ENCODE data around the gene AGPAT1. TPM values are rescaled to one million over a fixed set of nuclear protein-coding genes. Genes with fewer than 3 reads are reported as not detected.

Gene AGPAT1
- 10 to 100 TPM; 44.1 to 54.5 TPM for total RNA-seq

- Histone ChIP-seq H3K27me3 (no peaks in the 10 kb centered on the region), H3K9ac (ENCODE audit: low read depth in 2 of 2, low read length in 2 of 2) (peak within 1 kb of the TSS; percentile 90 to 99), H3K27ac (peak within 1 kb of the TSS; percentile 94), H3K36me3 (peaks cover 4% of the 10 kb centered on the region), H3K4me3 (peak within 1 kb of the TSS; percentile 77), H3K9me3 (no peaks in the 10 kb centered on the region), H3K4me1 (peaks cover 22% of the 10 kb centered on the region)
- peak; percentile 99 for DNase-seq
- intact Hi-C loops (cut with DNase I), result no loop called here
- no peak for TF ChIP-seq CTCF (IDR thresholded peaks at IDR 0.05)
These were observed at the start of gene AGPAT1 for GRCh38 chr6:32175711-32176475. Gene AGPAT1 (minus strand): TSS chr6:32176084. CDS start chr6:32171496, 4,588 bp downstream.

- TF ChIP-seq CTCF (IDR thresholded peaks at IDR 0.05), result no peak
- intact Hi-C loops (cut with DNase I), result no loop called here
- H3K9me3 ChIP-seq, result no peaks in the 10 kb centered on the region
- H3K9ac ChIP-seq (ENCODE audit: low read depth in 2 of 2, low read length in 2 of 2), result no peak overlapping the region
- H3K27ac ChIP-seq, result no peak overlapping the region
- no peaks in the 10 kb centered on the region for H3K4me1 ChIP-seq
- no peak for DNase-seq
- no peak overlapping the region for H3K4me3 ChIP-seq
- H3K27me3 ChIP-seq, result no peaks in the 10 kb centered on the region
- no peaks in the 10 kb centered on the region for H3K36me3 ChIP-seq
These were observed 48.8 kb upstream of the AGPAT1 start for GRCh38 chr6:32224696-32225095.

- Histone ChIP-seq H3K4me3 (no peak within 1 kb of the TSS), H3K4me1 (no peaks in the 10 kb centered on the region), H3K36me3 (no peaks in the 10 kb centered on the region), H3K27me3 (no peaks in the 10 kb centered on the region), H3K9me3 (no peaks in the 10 kb centered on the region), H3K9ac (ENCODE audit: low read depth in 2 of 2, low read length in 2 of 2) (no peak within 1 kb of the TSS), H3K27ac (no peak within 1 kb of the TSS)
- no peak for TF ChIP-seq CTCF (IDR thresholded peaks at IDR 0.05)
- intact Hi-C loops (cut with DNase I), result no loop called here
- DNase-seq, result no peak
These were observed 47.7 kb upstream of the AGPAT1 start, which contains the start of gene NOTCH4 for GRCh38 chr6:32223258-32224235. Gene NOTCH4 (minus strand): TSS chr6:32224067. CDS start chr6:32223928, 139 bp downstream.

- Histone ChIP-seq H3K9me3 (no peaks in the 10 kb centered on the region), H3K36me3 (no peaks in the 10 kb centered on the region), H3K4me1 (no peaks in the 10 kb centered on the region), H3K9ac (ENCODE audit: low read depth in 2 of 2, low read length in 2 of 2) (no peak overlapping the region), H3K4me3 (no peak overlapping the region), H3K27ac (no peak overlapping the region), H3K27me3 (no peaks in the 10 kb centered on the region)
- intact Hi-C loops (cut with DNase I), result no loop called here
- no peak for TF ChIP-seq CTCF (IDR thresholded peaks at IDR 0.05)
- DNase-seq, result no peak
These were observed 46.7 kb upstream of the AGPAT1 start for GRCh38 chr6:32222333-32223230.

GRCh38 chr6:32220021-32220420, 44.1 kb upstream of the AGPAT1 start:
- H3K36me3 ChIP-seq, result no peaks in the 10 kb centered on the region
- H3K27ac ChIP-seq, result no peak overlapping the region
- intact Hi-C loops (cut with DNase I), result no loop called here
- H3K4me3 ChIP-seq, result no peak overlapping the region
- H3K27me3 ChIP-seq, result no peaks in the 10 kb centered on the region
- no peaks in the 10 kb centered on the region for H3K9me3 ChIP-seq
- DNase-seq, result no peak
- no peaks in the 10 kb centered on the region for H3K4me1 ChIP-seq
- TF ChIP-seq CTCF (IDR thresholded peaks at IDR 0.05), result no peak
- H3K9ac ChIP-seq (ENCODE audit: low read depth in 2 of 2, low read length in 2 of 2), result no peak overlapping the region
